ENCODE measurements around the gene FBXL19. TPM values are rescaled to one million over a fixed set of nuclear protein-coding genes. Genes with fewer than 3 reads are reported as not detected.
A peak's percentile ranks its signal among the peaks of the same experiment; 100 is the strongest.

Gene FBXL19
- total and polyA plus RNA-seq, 2 of the 13 experiments (the other 11 are each of a cell fraction or from before 2014, with no cell fraction given) = 6.0 to 13.7 TPM

GRCh38 chr16:30948667-30949649, 25.6 kb downstream of the FBXL19 start, which contains the start of gene ORAI3 (continued):
- TF ChIP-seq, protein P1, sequence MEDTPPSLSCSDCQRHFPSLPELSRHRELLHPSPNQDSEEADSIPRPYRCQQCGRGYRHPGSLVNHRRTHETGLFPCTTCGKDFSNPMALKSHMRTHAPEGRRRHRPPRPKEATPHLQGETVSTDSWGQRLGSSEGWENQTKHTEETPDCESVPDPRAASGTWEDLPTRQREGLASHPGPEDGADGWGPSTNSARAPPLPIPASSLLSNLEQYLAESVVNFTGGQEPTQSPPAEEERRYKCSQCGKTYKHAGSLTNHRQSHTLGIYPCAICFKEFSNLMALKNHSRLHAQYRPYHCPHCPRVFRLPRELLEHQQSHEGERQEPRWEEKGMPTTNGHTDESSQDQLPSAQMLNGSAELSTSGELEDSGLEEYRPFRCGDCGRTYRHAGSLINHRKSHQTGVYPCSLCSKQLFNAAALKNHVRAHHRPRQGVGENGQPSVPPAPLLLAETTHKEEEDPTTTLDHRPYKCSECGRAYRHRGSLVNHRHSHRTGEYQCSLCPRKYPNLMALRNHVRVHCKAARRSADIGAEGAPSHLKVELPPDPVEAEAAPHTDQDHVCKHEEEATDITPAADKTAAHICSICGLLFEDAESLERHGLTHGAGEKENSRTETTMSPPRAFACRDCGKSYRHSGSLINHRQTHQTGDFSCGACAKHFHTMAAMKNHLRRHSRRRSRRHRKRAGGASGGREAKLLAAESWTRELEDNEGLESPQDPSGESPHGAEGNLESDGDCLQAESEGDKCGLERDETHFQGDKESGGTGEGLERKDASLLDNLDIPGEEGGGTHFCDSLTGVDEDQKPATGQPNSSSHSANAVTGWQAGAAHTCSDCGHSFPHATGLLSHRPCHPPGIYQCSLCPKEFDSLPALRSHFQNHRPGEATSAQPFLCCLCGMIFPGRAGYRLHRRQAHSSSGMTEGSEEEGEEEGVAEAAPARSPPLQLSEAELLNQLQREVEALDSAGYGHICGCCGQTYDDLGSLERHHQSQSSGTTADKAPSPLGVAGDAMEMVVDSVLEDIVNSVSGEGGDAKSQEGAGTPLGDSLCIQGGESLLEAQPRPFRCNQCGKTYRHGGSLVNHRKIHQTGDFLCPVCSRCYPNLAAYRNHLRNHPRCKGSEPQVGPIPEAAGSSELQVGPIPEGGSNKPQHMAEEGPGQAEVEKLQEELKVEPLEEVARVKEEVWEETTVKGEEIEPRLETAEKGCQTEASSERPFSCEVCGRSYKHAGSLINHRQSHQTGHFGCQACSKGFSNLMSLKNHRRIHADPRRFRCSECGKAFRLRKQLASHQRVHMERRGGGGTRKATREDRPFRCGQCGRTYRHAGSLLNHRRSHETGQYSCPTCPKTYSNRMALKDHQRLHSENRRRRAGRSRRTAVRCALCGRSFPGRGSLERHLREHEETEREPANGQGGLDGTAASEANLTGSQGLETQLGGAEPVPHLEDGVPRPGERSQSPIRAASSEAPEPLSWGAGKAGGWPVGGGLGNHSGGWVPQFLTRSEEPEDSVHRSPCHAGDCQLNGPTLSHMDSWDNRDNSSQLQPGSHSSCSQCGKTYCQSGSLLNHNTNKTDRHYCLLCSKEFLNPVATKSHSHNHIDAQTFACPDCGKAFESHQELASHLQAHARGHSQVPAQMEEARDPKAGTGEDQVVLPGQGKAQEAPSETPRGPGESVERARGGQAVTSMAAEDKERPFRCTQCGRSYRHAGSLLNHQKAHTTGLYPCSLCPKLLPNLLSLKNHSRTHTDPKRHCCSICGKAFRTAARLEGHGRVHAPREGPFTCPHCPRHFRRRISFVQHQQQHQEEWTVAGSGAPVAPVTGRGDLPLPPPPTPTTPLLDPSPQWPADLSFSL (CRISPR knock-in tag; IDR thresholded peaks at IDR 0.05) = no peak
- TF ChIP-seq KDM6A (CRISPR knock-in tag; IDR thresholded peaks at IDR 0.05; ENCODE audit: low read depth) = no peak
- no peak for TF ChIP-seq ZNF101 (CRISPR knock-in tag; IDR thresholded peaks at IDR 0.05; ENCODE audit: borderline replicate concordance, low read depth)
- no peak for TF ChIP-seq MLLT10 (CRISPR knock-in tag; IDR thresholded peaks at IDR 0.05)
- TF ChIP-seq NFE2 (CRISPR knock-in tag; IDR thresholded peaks at IDR 0.05) = no peak
- no peak for TF ChIP-seq MATR3 (CRISPR knock-in tag; IDR thresholded peaks at IDR 0.05)
- TF ChIP-seq ZNF841 (CRISPR knock-in tag; IDR thresholded peaks at IDR 0.05; ENCODE audit: borderline replicate concordance) = no peak
- TF ChIP-seq FOXA3 (CRISPR knock-in tag; IDR thresholded peaks at IDR 0.05) = no peak
- no peak for TF ChIP-seq TSC22D2 (CRISPR knock-in tag; IDR thresholded peaks at IDR 0.05; ENCODE audit: borderline replicate concordance)
- TF ChIP-seq RBM39 (IDR thresholded peaks at IDR 0.05; ENCODE audit: low read depth, low read length, poor library complexity, severe bottlenecking) = peak; percentile 39
- TF ChIP-seq ZKSCAN5 (CRISPR knock-in tag; IDR thresholded peaks at IDR 0.05) = no peak
- no peak for TF ChIP-seq GABPA (IDR thresholded peaks at IDR 0.05; ENCODE audit: low read depth, low read length)
- TF ChIP-seq GABPA (CRISPR knock-in tag; IDR thresholded peaks at IDR 0.05; ENCODE audit: low read depth) = no peak
- no peak for TF ChIP-seq ZNF75D (CRISPR knock-in tag; IDR thresholded peaks at IDR 0.05; ENCODE audit: borderline replicate concordance)
- no peak for TF ChIP-seq TBL1XR1 (IDR thresholded peaks at IDR 0.05; ENCODE audit: borderline replicate concordance, low read length, partially characterized antibody)
- no peak for TF ChIP-seq ZFP41 (CRISPR knock-in tag; IDR thresholded peaks at IDR 0.05; ENCODE audit: borderline replicate concordance)
- TF ChIP-seq JARID2 (CRISPR knock-in tag; IDR thresholded peaks at IDR 0.05; ENCODE audit: insufficient replicate concordance) = no peak
- TF ChIP-seq, protein P2, sequence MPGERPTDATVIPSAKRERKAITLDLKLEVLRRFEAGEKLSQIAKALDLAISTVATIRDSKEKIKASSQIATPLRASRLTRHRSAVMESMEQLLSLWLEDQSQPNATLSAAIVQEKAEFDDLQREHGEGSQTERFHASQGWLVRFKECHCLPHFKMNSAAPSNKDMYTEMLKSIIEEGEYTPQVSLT (CRISPR knock-in tag; IDR thresholded peaks at IDR 0.05; ENCODE audit: borderline replicate concordance, low read depth) = no peak; the same call in 1 of the 2 replicates
- TF ChIP-seq ZNF790 (CRISPR knock-in tag; IDR thresholded peaks at IDR 0.05; ENCODE audit: borderline replicate concordance) = no peak; the same call in 1 of the 2 replicates
- TF ChIP-seq PAX8 (CRISPR knock-in tag; IDR thresholded peaks at IDR 0.05; ENCODE audit: borderline replicate concordance) = no peak
- peak; percentile 62; the same call in 1 of the 2 replicates for TF ChIP-seq ATF7-NPFF (CRISPR knock-in tag; IDR thresholded peaks at IDR 0.05; ENCODE audit: low read depth)
- no peak for TF ChIP-seq ELF4 (CRISPR knock-in tag; IDR thresholded peaks at IDR 0.05; ENCODE audit: borderline replicate concordance)

All from HepG2 (cell line).